ENCODE measurements around the gene SEMA3B.
"Not testable (repeated sequence)": the region's sequence is repeated elsewhere in the genome, so short reads cannot be mapped to it uniquely, and the experiment has no call there.

DNA sequence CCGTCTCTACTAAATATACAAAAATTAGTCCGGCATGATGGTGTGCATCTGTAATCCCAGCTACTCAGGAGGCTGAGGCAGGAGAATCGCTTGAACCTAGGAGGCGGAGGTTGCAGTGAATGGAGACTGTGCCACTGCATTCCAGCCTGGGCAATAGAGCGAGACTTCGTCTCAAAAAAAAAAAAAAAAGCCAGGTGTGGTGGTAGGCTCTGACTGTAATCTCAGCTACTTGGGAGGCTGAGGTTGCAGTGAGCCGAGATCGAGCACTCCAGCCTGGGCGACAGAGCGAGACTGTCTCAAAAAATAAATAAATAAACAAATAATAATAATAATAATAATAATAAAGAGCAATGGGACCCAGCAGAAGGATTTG is 3.6 kb downstream of the SEMA3B start:
- TF ChIP-seq, protein P1, sequence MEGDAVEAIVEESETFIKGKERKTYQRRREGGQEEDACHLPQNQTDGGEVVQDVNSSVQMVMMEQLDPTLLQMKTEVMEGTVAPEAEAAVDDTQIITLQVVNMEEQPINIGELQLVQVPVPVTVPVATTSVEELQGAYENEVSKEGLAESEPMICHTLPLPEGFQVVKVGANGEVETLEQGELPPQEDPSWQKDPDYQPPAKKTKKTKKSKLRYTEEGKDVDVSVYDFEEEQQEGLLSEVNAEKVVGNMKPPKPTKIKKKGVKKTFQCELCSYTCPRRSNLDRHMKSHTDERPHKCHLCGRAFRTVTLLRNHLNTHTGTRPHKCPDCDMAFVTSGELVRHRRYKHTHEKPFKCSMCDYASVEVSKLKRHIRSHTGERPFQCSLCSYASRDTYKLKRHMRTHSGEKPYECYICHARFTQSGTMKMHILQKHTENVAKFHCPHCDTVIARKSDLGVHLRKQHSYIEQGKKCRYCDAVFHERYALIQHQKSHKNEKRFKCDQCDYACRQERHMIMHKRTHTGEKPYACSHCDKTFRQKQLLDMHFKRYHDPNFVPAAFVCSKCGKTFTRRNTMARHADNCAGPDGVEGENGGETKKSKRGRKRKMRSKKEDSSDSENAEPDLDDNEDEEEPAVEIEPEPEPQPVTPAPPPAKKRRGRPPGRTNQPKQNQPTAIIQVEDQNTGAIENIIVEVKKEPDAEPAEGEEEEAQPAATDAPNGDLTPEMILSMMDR (IDR thresholded peaks at IDR 0.05; ENCODE audit: low read depth, low read length, poor library complexity, severe bottlenecking) = not testable (repeated sequence)
- TF ChIP-seq EZH2phosphoT487 (IDR thresholded peaks at IDR 0.05; ENCODE audit: borderline replicate concordance, low read length) = not testable (repeated sequence)
